ENCODE results near the gene RSAD1.
A peak's percentile ranks its signal among the peaks of the same experiment; 100 is the strongest.

RSAD1 gene

DNA sequence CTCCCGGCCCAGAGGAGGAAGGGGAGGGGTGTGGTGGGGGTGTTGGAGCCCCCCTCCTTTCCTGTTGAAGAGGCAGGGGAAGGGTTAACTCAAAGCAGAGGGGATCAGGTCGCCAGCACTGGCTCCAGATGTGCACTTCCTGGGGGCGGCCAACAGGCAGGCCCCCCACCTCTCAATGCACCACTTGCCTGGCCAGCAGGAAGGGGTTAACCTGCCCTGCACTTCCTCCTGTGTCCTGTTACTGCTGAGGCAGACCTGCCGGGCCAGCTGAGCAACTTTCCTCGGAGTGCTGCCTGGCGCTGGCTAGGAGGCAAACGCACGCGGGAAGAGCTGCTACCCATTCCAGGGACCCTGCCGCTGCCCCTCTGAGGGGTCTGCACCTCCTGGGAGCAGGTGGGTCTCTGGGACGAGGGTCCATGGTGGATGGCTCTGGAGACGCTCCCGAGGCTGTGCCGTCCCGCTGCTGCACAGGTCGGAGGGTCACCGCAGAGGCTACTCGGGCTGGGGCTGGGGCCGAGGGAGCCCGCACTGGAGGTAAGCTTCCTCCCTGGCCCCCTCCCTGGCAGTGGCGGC is 53.9 kb downstream of the RSAD1 start, which contains the start of gene EPN3:
Gene EPN3 (plus strand): TSS at position 284 of the 573 bp plus-strand sequence. CDS start 3,822 bp downstream, outside the sequence.
- no peak within 1 kb of the TSS for H3K4me3 ChIP-seq (ENCODE audit: low read depth, low read length)
- TF ChIP-seq, protein P1, sequence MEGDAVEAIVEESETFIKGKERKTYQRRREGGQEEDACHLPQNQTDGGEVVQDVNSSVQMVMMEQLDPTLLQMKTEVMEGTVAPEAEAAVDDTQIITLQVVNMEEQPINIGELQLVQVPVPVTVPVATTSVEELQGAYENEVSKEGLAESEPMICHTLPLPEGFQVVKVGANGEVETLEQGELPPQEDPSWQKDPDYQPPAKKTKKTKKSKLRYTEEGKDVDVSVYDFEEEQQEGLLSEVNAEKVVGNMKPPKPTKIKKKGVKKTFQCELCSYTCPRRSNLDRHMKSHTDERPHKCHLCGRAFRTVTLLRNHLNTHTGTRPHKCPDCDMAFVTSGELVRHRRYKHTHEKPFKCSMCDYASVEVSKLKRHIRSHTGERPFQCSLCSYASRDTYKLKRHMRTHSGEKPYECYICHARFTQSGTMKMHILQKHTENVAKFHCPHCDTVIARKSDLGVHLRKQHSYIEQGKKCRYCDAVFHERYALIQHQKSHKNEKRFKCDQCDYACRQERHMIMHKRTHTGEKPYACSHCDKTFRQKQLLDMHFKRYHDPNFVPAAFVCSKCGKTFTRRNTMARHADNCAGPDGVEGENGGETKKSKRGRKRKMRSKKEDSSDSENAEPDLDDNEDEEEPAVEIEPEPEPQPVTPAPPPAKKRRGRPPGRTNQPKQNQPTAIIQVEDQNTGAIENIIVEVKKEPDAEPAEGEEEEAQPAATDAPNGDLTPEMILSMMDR (conservative IDR thresholded peaks at IDR 0.05; ENCODE audit: low read depth, low read length): no peak
- DNase-seq (ENCODE audit: low read depth): no peak

DNA sequence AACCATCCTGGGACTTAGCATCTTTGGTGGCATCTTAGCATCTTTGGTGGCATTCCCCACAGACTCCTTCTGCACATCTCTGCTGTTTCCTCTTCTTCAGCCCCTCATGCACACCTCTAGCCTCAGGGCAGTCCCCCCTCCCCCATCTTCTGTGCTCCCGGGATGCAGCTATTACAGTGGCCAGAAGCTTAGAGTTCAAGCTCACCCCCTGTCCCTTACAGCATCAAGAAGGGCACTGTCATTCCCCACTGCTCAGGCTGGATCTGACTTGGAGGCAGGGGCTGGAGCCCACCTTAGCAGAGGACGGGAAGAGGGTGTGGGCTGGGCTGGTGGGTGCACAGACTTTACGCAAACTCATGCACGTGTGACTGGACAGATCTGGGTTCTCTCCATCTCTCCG is 54.5 kb downstream of the RSAD1 start:
- no peak for DNase-seq (ENCODE audit: low read depth)
- no peak overlapping the region for H3K4me3 ChIP-seq (ENCODE audit: low read depth, low read length)
- TF ChIP-seq, protein P1 (conservative IDR thresholded peaks at IDR 0.05; ENCODE audit: low read depth, low read length): no peak

DNA sequence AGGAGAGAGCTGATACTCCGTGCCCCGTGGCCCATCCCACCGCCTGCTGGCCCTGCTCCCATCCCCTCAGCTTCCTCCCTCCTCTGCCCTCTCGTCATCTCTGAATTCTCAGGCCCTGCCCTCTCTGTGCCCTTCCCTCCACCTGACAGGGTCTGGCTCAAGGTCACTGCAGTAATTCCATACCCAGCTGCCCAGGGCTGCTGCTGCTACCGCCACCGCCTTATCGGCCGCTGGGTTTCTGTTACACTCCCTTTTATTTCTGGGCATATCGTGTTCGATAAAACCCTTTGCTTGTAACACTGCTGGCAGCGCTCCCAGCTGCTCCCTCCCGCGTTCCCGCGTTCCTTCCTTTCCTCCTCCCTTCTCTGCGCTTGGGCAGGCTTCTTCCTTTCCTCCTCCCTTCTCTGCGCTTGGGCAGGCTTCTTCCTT is 55.1 kb downstream of the RSAD1 start:
- TF ChIP-seq, protein P1 (conservative IDR thresholded peaks at IDR 0.05; ENCODE audit: low read depth, low read length): no peak
- H3K4me3 ChIP-seq (ENCODE audit: low read depth, low read length): no peak overlapping the region
- DNase-seq (ENCODE audit: low read depth): peak; percentile 51

DNA sequence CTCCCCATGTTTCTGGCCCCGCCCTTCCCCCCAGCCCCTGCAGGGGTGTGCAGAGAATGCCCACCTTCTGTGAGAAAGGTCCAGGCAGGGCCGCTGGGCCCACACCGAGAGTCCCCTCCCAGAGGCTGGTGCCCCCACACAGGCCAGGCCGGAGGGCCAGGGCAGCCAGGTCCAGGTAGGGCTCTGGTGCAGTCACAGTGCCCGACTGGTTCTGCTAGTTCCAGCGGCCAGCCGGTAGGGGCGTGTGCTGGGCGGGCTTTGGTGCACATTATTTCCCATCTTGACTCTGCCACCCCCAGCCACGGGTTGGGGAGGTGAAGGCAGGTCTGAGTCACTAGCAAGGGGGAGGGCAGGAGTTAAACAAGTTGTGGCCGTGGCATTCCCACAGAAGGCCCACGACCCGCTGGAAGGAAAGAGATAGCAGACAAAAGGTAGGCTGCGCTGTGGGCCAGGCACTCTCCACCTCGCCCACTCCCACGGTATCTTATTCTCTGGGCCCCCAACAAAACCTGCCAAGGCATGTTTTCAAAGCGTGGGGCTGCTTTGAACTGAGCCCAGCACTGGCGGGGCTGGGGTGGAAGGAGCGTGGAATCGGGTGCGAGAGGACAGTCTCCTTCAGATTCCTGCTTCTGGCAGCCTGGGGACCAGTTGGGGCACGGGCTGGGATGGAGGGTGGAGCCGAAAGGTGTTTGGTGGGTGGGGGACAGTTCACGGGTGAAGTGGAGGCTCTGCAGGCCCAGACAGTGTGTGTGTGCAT is 55.7 kb downstream of the RSAD1 start:
- TF ChIP-seq, protein P1 (conservative IDR thresholded peaks at IDR 0.05; ENCODE audit: low read depth, low read length): peak; percentile 34
- DNase-seq (ENCODE audit: low read depth): no peak
- no peak overlapping the region for H3K4me3 ChIP-seq (ENCODE audit: low read depth, low read length)

DNA sequence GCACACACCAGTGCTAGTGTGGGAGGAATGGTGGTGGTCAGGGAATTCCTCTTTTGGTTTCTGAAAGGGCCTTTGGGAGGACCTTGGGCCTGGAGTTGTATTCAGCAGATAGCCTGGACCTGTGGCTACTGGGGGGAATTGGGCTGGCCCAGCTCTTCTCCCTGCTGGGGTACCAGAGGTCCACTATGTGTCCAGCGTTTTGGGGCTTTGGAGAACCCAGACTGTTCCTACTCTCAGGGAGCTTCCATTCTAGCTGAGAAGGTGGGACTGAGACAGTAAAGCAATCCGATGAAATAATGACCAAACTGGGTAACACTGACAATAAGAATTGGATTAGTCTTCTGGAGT is 56.3 kb downstream of the RSAD1 start:
- TF ChIP-seq, protein P1 (conservative IDR thresholded peaks at IDR 0.05; ENCODE audit: low read depth, low read length): no peak

DNA sequence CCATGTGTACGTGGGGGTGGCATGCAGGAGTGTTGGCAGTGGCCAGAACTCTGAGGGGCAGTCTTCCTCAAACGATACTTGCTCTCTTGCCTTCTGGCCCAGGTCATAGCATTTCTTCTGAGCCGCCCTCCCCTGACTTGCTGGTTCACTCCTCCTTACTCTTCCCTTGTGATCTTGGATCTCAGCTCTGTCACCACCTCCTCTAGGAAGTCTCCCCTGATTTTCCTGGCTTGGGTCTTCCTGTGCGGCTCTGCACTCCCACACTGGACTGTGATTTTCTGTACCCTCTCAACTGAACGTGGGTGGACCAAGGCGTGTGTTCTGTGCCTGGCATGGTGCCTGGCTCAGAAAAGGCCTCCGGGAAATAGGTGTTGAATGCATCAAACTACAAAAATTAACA is 56.7 kb downstream of the RSAD1 start:
- TF ChIP-seq, protein P1 (conservative IDR thresholded peaks at IDR 0.05; ENCODE audit: low read depth, low read length): no peak
- DNase-seq (ENCODE audit: low read depth): no peak
- no peak overlapping the region for H3K4me3 ChIP-seq (ENCODE audit: low read depth, low read length)

More for the DNA sequence above, 56.3 kb downstream of the RSAD1 start:
- no peak for DNase-seq (ENCODE audit: low read depth)
- H3K4me3 ChIP-seq (ENCODE audit: low read depth, low read length): no peak overlapping the region
